RWPE2 (cell line): ENCODE results near the gene KLK2.

Experiments used
- ATAC-seq: fragments of 200-7000 bp; cut with Tn5 transposase; 3 replicates; pipeline ENCODE4 v1.9.1; 2021; ENCODE audit warnings: low read depth
- DNase-seq: peaks from one replicate; pipeline ENCODE4 v3.0.0-alpha.2; 2020; ENCODE audit warnings: low spot score
- H3K27ac ChIP-seq: fragments of 450-650 bp; 2 replicates; pipeline ENCODE4 v1.5.1; 2017; ENCODE audit warnings: mild to moderate bottlenecking; ENCODE audit not compliant: poor library complexity, severe bottlenecking
- H3K27me3 ChIP-seq: fragments of 250-450 bp; sonication (Bioruptor Pico); 2 replicates; pipeline ENCODE4 v1.5.1; 2021; ENCODE audit warnings: mild to moderate bottlenecking, moderate library complexity; ENCODE audit not compliant: insufficient read depth, poor library complexity, severe bottlenecking
- H3K36me3 ChIP-seq: fragments of 250-450 bp; sonication (Bioruptor Pico); 2 replicates; pipeline ENCODE4 v1.5.1; 2020; ENCODE audit warnings: low read depth, mild to moderate bottlenecking, moderate library complexity
- H3K4me1 ChIP-seq: fragments of 250-450 bp; sonication (Bioruptor Pico); 2 replicates; pipeline ENCODE4 v1.5.1; 2021; ENCODE audit warnings: mild to moderate bottlenecking, moderate library complexity; ENCODE audit not compliant: insufficient read depth, poor library complexity, severe bottlenecking
- H3K4me3 ChIP-seq: fragments of 250-450 bp; sonication (Bioruptor Pico); 2 replicates; pipeline ENCODE4 v1.5.1; 2021; ENCODE audit warnings: mild to moderate bottlenecking, moderate library complexity; ENCODE audit not compliant: severe bottlenecking
- H3K9me3 ChIP-seq: fragments of 250-450 bp; sonication (Bioruptor Pico); 2 replicates; pipeline ENCODE4 v1.5.1; 2021; ENCODE audit warnings: mild to moderate bottlenecking, moderate library complexity; ENCODE audit not compliant: severe bottlenecking
- TF ChIP-seq, protein P1 (sequence below): fragments of 450-650 bp; IDR thresholded peaks from one replicate; pipeline ENCODE4 v1.5.1; 2017; ENCODE audit warnings: mild to moderate bottlenecking, moderate library complexity; ENCODE audit not compliant: poor library complexity, severe bottlenecking

KLK2 gene

DNA sequence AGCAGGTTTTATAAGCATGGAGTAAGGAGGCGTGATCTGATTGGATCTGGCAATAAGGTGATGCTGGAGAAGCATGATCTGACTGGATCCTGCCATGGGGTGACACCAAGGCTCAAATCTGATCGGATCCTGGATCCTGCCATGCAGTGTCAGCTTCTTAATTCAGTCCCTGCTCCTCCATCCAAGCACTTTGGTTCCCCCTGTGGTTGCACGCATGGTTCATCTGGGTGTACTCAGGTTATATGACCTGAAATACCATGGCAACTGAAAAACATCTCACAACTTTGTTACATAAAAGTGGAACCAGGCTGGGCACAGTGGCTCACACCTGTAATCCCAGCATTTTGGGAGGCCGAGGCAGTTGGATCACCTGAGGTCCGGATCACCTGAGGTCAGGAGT is 55.6 kb downstream of the KLK2 start:
- no peak overlapping the region for H3K4me3 ChIP-seq
- TF ChIP-seq, protein P1, sequence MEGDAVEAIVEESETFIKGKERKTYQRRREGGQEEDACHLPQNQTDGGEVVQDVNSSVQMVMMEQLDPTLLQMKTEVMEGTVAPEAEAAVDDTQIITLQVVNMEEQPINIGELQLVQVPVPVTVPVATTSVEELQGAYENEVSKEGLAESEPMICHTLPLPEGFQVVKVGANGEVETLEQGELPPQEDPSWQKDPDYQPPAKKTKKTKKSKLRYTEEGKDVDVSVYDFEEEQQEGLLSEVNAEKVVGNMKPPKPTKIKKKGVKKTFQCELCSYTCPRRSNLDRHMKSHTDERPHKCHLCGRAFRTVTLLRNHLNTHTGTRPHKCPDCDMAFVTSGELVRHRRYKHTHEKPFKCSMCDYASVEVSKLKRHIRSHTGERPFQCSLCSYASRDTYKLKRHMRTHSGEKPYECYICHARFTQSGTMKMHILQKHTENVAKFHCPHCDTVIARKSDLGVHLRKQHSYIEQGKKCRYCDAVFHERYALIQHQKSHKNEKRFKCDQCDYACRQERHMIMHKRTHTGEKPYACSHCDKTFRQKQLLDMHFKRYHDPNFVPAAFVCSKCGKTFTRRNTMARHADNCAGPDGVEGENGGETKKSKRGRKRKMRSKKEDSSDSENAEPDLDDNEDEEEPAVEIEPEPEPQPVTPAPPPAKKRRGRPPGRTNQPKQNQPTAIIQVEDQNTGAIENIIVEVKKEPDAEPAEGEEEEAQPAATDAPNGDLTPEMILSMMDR = no peak
- no peaks in the 10 kb centered on the region for H3K36me3 ChIP-seq
- H3K27me3 ChIP-seq = no peaks in the 10 kb centered on the region
- peaks cover 24% of the 10 kb centered on the region for H3K4me1 ChIP-seq
- no peak for DNase-seq
- no peaks in the 10 kb centered on the region for H3K9me3 ChIP-seq
- H3K27ac ChIP-seq = no peak overlapping the region
- no peak for ATAC-seq
